Mesothelial cell of epicardium (in vitro differentiated cells): Measurements from ENCODE around the gene ST6GALNAC5. TPM values are rescaled to one million over a fixed set of nuclear protein-coding genes. Genes with fewer than 3 reads are reported as not detected.
"Not testable (repeated sequence)": the region's sequence is repeated elsewhere in the genome, so short reads cannot be mapped to it uniquely, and the experiment has no call there.

Source experiments
- DNase-seq, 2 experiments: peaks; one replicate each; pipeline ENCODE4 v3.0.0; 2021; ENCODE audit warnings: low spot score in 2 of 2; ENCODE audit not compliant: unreplicated experiment in 2 of 2
- H3K27ac Mint-ChIP-seq: 2 replicates; pipeline ENCODE4 v1.8.0; 2021; ENCODE audit warnings: mixed read lengths
- H3K27me3 Mint-ChIP-seq: 2 replicates; pipeline ENCODE4 v1.8.0; 2021; ENCODE audit warnings: low read depth, mixed read lengths
- H3K36me3 Mint-ChIP-seq: 2 replicates; pipeline ENCODE4 v1.8.0; 2021; ENCODE audit warnings: mixed read lengths
- H3K4me1 Mint-ChIP-seq: 2 replicates; pipeline ENCODE4 v1.8.0; 2021; ENCODE audit warnings: mixed read lengths
- H3K4me3 Mint-ChIP-seq: 2 replicates; pipeline ENCODE4 v1.8.0; 2021; ENCODE audit warnings: mild to moderate bottlenecking, moderate library complexity, mixed read lengths
- H3K9me3 Mint-ChIP-seq: 2 replicates; pipeline ENCODE4 v1.8.0; 2021; ENCODE audit warnings: mixed read lengths
- CTCF ChIP-seq: fragments of 200-600 bp; sonication (generic); IDR thresholded peaks from one replicate; pipeline ENCODE4 v1.5.0; 2021; ENCODE audit warnings: antibody characterized with exemption; ENCODE audit not compliant: unreplicated experiment
- total RNA-seq: library from RNA; stranded (reverse); gene quantifications from 3 replicates; pipeline ENCODE4 v1.2.1, GENCODE V29; 2021

The ST6GALNAC5 gene
- 16.7 to 18.6 TPM (median 16.8 TPM) in 3 replicates for total RNA-seq

- Mint-ChIP-seq H3K4me3 (peak within 1 kb of the TSS; percentile 89), H3K4me1 (peaks cover 37% of the 10 kb centered on the region), H3K9me3 (no peaks in the 10 kb centered on the region), H3K36me3 (no peaks in the 10 kb centered on the region), H3K27me3 (peaks cover 72% of the 10 kb centered on the region), H3K27ac (peak within 1 kb of the TSS; percentile 56)
- TF ChIP-seq CTCF, result no peak
- peak; percentile 19 to 56 for DNase-seq
These were observed at the start of gene ST6GALNAC5 for GRCh38 chr1:76867342-76868130. TSS of gene ST6GALNAC5 (plus strand) at chr1:76867480.

- no peak for TF ChIP-seq CTCF
- Mint-ChIP-seq H3K27me3 (peaks cover 42% of the 10 kb centered on the region), H3K9me3 (no peaks in the 10 kb centered on the region), H3K4me1 (peaks cover 5% of the 10 kb centered on the region), H3K27ac (no peak overlapping the region), H3K4me3 (no peak overlapping the region), H3K36me3 (no peaks in the 10 kb centered on the region)
- no peak for DNase-seq
These were observed 47.3 kb upstream of the ST6GALNAC5 start for GRCh38 chr1:76820028-76820427.

DNA sequence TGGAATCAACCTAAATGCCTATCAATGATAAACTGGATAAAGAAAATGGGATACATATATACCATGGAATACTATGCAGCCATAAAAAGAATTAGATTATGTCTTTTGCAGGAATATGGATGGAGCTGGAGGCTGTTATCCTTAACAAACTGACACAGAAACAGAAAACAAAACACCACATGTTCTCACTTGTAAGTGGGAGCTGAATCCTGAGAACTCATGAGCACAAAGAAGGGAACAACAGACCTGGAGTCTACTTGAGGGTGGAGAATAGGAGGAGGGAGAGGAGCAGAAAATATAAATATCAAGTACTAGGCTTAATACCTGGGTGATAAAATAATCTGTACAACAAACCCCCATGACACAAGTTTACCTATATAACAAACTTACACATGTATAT lies 44.3 kb upstream of the ST6GALNAC5 start:
- not testable (repeated sequence) for H3K9me3 Mint-ChIP-seq, DNase-seq, H3K4me1 Mint-ChIP-seq, H3K4me3 Mint-ChIP-seq, H3K36me3 Mint-ChIP-seq, H3K27ac Mint-ChIP-seq
- peaks cover 22% of the 10 kb centered on the region for H3K27me3 Mint-ChIP-seq

- no peak for DNase-seq
- H3K4me3 Mint-ChIP-seq, result no peak overlapping the region
- no peaks in the 10 kb centered on the region for H3K36me3 Mint-ChIP-seq
- H3K27me3 Mint-ChIP-seq, result peaks cover 18% of the 10 kb centered on the region
- no peaks in the 10 kb centered on the region for H3K9me3 Mint-ChIP-seq
- peaks cover 7% of the 10 kb centered on the region for H3K4me1 Mint-ChIP-seq
- no peak for TF ChIP-seq CTCF
- H3K27ac Mint-ChIP-seq, result no peak overlapping the region
These were observed 43.2 kb upstream of the ST6GALNAC5 start for GRCh38 chr1:76824106-76824505.

- Mint-ChIP-seq H3K9me3 (no peaks in the 10 kb centered on the region), H3K4me1 (peaks cover 15% of the 10 kb centered on the region), H3K27me3 (peaks cover 15% of the 10 kb centered on the region), H3K4me3 (no peak overlapping the region), H3K36me3 (no peaks in the 10 kb centered on the region), H3K27ac (no peak overlapping the region)
- DNase-seq, result no peak
- TF ChIP-seq CTCF, result no peak
These were observed 41.0 kb upstream of the ST6GALNAC5 start for GRCh38 chr1:76826072-76826845.

DNA sequence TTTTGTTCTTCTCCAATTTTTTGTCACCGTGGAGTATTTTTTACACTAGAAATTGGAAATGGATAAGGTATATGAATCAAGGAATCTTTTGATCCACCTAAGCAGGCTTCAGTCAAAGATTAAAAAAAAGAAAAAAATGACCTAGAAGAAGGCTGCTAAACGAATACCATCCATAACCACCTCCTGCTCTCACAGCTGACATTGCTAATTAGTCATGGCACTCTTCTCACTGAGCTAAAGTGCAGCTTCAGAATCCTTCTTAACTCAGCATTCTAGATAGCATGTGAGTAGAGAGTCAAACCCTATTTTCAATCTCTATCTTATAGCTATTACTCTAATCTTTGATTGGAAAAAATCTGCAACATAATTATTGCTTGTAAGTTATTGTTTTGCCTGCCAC lies 40.2 kb upstream of the ST6GALNAC5 start:
- no peak for DNase-seq
- H3K9me3 Mint-ChIP-seq, result no peaks in the 10 kb centered on the region
- H3K27me3 Mint-ChIP-seq, result peaks cover 9% of the 10 kb centered on the region
- no peak overlapping the region for H3K4me3 Mint-ChIP-seq
- peaks cover 15% of the 10 kb centered on the region for H3K4me1 Mint-ChIP-seq
- TF ChIP-seq CTCF, result no peak
- no peaks in the 10 kb centered on the region for H3K36me3 Mint-ChIP-seq
- no peak overlapping the region for H3K27ac Mint-ChIP-seq
